Measurements from ENCODE around the gene TRAT1.

TRAT1 gene

GRCh38 chr3:108830991-108831614, 8.5 kb downstream of the TRAT1 start:
- TF ChIP-seq POLR2A (IDR thresholded peaks at IDR 0.05; ENCODE audit: low read depth, low read length): no peak
- DNase-seq (ENCODE audit: insufficient read length, low spot score): no peak
- no peak for FAIRE-seq

DNA sequence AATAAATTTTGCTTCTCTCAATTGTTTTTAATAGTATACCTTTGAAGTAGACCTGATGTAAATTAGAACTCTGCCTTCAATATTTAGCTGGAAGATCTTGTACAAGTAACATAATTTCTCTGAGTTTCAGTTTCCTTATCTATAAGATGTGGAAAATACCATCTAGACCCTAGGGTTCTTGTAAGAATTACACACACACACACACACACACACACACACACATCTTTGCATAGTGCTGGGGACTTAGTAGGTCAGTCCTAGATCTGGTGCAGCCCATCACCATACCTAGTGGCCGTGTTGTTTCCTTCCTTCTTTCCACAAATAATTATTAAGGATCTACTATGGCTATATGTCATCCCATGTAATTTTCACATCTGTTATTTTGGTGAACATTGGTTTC, 11.0 kb downstream of the TRAT1 start:
- FAIRE-seq: no peak
- DNase-seq (ENCODE audit: insufficient read length, low spot score): no peak
- TF ChIP-seq POLR2A (IDR thresholded peaks at IDR 0.05; ENCODE audit: low read depth, low read length): no peak

GRCh38 chr3:108834551-108834950, 12.0 kb downstream of the TRAT1 start:
- TF ChIP-seq POLR2A (IDR thresholded peaks at IDR 0.05; ENCODE audit: low read depth, low read length): no peak
- FAIRE-seq (no peak), DNase-seq (ENCODE audit: insufficient read length, low spot score) (no peak)

DNA sequence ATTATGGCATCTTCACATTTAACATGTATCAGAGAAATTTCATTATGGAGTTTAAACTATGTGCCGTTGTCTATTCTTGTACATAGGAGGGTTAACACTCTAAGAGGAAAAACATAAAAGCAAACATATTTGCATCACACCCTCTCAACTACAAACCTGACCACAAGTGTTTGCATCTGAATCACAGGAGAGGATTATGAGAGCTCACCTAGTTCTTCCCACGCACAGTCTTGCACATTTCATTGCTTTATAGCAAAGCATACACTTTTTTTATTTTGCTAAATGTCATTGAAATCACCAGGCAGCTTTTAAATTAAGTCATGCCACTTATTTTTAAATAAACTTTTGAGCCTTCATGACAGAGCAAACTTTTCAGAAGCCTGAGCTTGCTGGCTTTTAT, 12.5 kb downstream of the TRAT1 start:
- no peak for DNase-seq (ENCODE audit: insufficient read length, low spot score)

GRCh38 chr3:108838436-108838835, 15.8 kb downstream of the TRAT1 start:
- FAIRE-seq: no peak
- no peak for TF ChIP-seq POLR2A (IDR thresholded peaks at IDR 0.05; ENCODE audit: low read depth, low read length)
- no peak for DNase-seq (ENCODE audit: insufficient read length, low spot score)

More for the DNA sequence above, 12.5 kb downstream of the TRAT1 start:
- FAIRE-seq: no peak
- TF ChIP-seq POLR2A (IDR thresholded peaks at IDR 0.05; ENCODE audit: low read depth, low read length): no peak

DNA sequence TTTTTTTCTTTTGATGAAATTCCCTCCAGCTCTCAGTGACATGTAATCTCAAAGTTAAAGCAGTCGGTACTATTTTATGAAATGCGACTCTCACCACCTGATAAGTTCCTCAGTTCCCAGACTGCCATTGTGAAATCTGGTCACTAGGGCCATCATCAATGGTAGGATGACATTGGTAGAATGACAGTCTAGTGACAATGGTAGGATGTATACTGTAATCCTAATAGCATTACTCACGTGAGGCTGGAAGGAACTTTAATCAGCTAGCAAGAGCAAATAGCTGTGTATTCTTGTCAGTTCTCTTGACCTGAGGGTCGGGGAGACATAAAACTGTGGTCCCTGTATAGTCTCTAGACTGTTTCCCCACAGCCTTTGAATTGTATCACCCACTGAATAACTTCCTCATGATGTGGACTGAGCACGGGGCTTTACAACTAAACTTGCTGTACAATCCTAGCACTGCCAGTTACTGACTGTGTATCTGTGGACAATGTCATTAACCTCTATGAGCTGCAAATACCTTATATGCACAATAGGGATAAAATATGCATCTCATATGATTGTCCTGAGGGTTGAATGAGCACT, 23.2 kb downstream of the TRAT1 start:
- DNase-seq (ENCODE audit: insufficient read length, low spot score): no peak
- no peak for FAIRE-seq
- TF ChIP-seq POLR2A (IDR thresholded peaks at IDR 0.05; ENCODE audit: low read depth, low read length): no peak

DNA sequence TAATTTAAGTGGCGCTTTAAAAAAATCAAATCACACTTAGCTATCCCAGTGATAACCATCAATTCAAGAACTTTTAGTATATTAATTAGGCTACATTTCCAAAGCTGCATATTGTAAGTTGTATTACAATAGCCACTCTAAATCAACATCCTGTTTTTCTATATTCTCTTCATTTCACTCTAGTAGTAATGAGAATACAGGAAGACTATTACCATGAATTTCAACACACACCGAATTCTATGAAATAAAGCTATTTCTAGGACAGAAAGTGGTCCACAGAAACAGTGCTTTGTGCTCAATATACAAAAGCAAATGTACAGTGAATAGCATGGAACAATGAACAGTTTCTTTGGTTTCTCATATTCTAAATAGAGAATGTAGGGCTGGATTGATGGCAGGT, 24.6 kb downstream of the TRAT1 start:
- FAIRE-seq (no peak), DNase-seq (ENCODE audit: insufficient read length, low spot score) (no peak)
- no peak for TF ChIP-seq POLR2A (IDR thresholded peaks at IDR 0.05; ENCODE audit: low read depth, low read length)

DNA sequence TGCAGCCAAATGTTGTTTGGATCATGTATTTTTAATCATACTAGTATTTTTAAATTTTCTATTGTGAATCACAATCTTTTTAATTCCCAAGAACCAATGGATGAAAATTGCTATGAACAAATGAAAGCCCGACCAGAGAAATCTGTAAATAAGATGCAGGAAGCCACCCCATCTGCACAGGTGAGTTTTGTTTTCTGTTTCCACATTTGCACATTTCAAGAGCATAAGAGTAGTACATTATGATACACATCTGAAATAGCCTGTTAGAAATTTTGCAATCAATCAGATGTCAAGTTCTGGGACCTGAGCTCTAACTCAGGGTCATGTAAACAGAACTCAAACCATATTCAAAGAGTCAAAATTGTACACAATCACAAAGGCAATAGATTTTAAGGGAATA, 26.5 kb downstream of the TRAT1 start:
- FAIRE-seq (no peak), DNase-seq (ENCODE audit: insufficient read length, low spot score) (no peak)
- no peak for TF ChIP-seq POLR2A (IDR thresholded peaks at IDR 0.05; ENCODE audit: low read depth, low read length)

- no peak for FAIRE-seq
- TF ChIP-seq POLR2A (IDR thresholded peaks at IDR 0.05; ENCODE audit: low read depth, low read length): no peak
- no peak for DNase-seq (ENCODE audit: insufficient read length, low spot score)
These were observed 38.8 kb downstream of the TRAT1 start for GRCh38 chr3:108861401-108861800.

DNA sequence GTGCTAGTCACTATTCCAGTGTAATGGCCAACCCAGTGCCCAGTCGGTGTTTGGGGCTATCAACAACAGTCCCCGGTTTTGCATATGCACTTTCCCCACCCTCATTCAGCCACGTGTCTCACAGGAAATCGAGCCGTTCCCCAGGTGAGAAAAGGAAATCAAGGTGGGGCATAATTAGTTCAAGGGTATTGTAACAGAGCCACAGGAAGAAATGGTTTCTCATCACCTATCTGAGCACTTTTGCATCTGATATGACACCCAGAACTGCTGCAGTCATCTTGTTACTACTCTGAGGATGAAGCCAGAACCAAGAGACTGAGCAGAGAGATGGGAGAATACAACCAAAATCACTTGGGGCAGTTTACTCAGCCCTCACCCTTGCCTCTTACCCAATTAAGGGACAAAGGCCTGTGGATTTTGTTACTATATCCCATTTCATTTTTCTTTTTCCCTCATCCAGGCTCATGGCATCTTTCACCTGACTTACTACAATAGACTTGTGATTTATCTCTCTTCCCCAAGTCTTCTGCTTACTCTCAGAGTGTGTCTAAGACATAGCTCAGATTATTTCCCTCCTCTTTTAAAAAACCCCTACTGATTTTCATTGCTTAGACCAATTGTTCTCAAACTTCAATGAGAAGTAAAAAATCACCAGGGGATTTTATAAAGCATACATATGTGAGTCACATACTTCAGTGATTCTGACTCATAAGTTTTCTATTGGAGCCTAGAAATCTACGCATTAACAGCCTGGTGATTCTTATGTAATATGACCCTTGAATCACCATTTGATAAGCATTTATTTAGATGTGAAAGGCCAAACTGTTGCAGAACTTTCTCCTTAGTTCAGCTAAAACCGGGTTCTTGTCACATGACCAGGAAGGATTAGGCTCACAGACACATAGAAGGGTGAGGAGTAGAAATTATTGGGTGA, 40.5 kb downstream of the TRAT1 start:
- DNase-seq (ENCODE audit: insufficient read length, low spot score) (peak; percentile 32), FAIRE-seq (peak; percentile 83)
- no peak for TF ChIP-seq POLR2A (IDR thresholded peaks at IDR 0.05; ENCODE audit: low read depth, low read length)

DNA sequence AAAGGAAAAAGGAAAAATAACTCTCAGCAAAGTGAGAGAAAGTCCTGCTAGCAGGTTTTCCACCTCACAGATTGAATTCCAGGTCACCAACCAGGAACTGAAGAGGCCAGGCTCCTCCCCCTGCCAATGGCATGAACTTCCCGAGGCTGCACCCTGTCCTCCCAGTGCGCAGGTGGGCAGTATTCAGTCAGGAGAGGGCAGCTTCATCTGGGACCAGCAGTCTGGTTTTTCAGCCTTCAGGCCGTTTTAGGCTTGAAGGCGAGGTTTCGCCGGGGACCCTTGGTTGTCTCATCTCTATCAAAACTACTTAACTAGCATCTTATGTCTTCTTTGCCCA, 41.2 kb downstream of the TRAT1 start:
- FAIRE-seq (no peak), DNase-seq (ENCODE audit: insufficient read length, low spot score) (no peak)
- no peak for TF ChIP-seq POLR2A (IDR thresholded peaks at IDR 0.05; ENCODE audit: low read depth, low read length)

DNA sequence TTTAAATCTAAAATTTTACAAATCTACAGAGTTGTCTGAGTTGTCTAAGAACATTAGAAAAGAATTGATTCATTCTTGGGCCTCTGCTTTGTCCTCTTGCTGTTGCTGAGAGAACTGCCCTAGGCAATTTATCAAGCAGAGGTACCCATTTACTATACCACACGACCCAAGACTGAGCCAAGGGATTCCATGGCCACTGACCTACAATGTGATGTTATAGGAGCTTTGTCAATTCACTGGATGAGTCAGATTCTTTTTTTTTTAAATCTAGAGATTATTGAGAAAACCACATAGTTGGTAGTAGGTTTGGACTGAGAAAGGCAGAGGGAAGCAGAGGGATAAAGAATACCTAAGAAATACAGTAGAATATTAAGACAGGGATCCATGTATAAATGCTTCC, 55.3 kb downstream of the TRAT1 start:
- TF ChIP-seq POLR2A (IDR thresholded peaks at IDR 0.05; ENCODE audit: low read depth, low read length): no peak
- no peak for DNase-seq (ENCODE audit: insufficient read length, low spot score)
- FAIRE-seq: no peak

GRCh38 chr3:108879915-108880314, 57.3 kb downstream of the TRAT1 start:
- DNase-seq (ENCODE audit: insufficient read length, low spot score): no peak
- TF ChIP-seq POLR2A (IDR thresholded peaks at IDR 0.05; ENCODE audit: low read depth, low read length): no peak
- no peak for FAIRE-seq

DNA sequence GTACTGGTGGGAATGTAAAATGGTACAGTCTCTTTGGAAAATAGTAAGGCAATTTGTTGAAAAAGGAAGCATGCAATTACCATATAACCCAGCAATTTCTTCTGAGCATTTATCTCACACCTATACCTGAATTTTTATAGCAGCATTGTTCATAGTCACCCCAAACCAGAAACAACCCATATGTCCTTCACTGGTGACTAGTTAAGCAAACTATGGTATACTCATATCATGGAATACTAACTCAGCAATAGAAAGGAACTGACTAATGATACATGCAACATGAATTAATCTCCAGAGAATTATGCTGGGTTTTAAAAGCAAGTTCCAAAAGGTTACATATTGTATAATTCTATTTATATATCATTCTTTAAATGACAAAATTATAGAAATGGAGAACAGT, 60.2 kb downstream of the TRAT1 start:
- TF ChIP-seq POLR2A (IDR thresholded peaks at IDR 0.05; ENCODE audit: low read depth, low read length): no peak
- FAIRE-seq (no peak), DNase-seq (ENCODE audit: insufficient read length, low spot score) (no peak)

DNA sequence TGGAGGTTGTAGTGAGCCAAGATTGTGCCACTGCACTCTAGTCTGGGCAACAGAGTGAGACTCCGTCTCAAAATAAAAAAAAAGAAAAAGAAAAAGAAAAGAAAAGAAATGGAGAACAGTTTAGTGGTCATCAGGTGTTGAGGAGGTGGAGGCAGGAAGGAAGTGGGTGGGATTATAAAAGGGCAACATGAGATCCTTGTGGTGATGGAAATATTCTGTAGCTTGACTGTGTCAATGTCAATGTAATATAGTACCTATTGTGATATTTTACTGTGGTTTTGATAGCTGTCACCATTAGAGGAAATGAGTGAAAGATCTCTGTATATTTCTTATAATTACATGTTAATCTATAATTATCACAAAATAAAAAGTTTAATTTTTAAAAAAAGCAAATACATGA, 60.8 kb downstream of the TRAT1 start:
- TF ChIP-seq POLR2A (IDR thresholded peaks at IDR 0.05; ENCODE audit: low read depth, low read length): no peak
- no peak for DNase-seq (ENCODE audit: insufficient read length, low spot score)
- FAIRE-seq: no peak
